Testis (tissue), 2 donors: Measurements from ENCODE around the gene RAET1G.

Experiments
- POLR2A ChIP-seq: fragments of 450-650 bp; IDR thresholded peaks from one replicate; pipeline ENCODE4 v1.6.1; 2017; ENCODE audit warnings: antibody characterized with exemption, mild to moderate bottlenecking, moderate library complexity
- TF ChIP-seq, protein P1 (sequence below), 3 experiments: fragments of 450-650 bp in 2 of 3; fragments of 200-600 bp in 1 of 3; sonication (generic) in 1 of 3; IDR thresholded peaks; one replicate each; pipeline ENCODE4 v1.5.1; 2016 to 2019; ENCODE audit warnings: antibody characterized with exemption in 3 of 3, mild to moderate bottlenecking in 2 of 3, moderate library complexity in 1 of 3

DNA sequence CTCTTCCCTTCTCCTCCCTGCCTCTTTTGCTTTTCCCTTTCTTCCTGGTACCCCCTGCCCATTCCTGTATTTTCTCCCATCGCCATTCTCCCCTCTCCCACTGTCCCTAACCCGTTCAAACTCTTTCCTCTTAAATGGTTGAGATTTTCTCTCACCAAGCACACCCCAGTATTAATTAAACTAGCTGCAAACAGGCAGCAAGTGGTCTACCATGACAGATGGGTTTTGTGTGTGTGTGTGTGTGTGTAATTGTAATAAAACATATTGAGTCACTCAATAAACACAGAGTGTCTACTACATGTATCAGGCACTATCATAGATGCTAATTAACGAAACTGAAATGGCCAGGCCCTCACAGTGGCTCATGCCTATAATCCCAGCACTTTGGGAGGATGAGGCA is 31.7 kb downstream of the RAET1G start:
- TF ChIP-seq, protein P1, sequence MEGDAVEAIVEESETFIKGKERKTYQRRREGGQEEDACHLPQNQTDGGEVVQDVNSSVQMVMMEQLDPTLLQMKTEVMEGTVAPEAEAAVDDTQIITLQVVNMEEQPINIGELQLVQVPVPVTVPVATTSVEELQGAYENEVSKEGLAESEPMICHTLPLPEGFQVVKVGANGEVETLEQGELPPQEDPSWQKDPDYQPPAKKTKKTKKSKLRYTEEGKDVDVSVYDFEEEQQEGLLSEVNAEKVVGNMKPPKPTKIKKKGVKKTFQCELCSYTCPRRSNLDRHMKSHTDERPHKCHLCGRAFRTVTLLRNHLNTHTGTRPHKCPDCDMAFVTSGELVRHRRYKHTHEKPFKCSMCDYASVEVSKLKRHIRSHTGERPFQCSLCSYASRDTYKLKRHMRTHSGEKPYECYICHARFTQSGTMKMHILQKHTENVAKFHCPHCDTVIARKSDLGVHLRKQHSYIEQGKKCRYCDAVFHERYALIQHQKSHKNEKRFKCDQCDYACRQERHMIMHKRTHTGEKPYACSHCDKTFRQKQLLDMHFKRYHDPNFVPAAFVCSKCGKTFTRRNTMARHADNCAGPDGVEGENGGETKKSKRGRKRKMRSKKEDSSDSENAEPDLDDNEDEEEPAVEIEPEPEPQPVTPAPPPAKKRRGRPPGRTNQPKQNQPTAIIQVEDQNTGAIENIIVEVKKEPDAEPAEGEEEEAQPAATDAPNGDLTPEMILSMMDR (IDR thresholded peaks at IDR 0.05): no peak
- TF ChIP-seq POLR2A: no peak
